IMR-90 (cell line): ENCODE data around the gene CXCL3. TPM values are rescaled to one million over a fixed set of nuclear protein-coding genes. Genes with fewer than 3 reads are reported as not detected.

ENCODE experiments used
- ATAC-seq: fragments of 200-7000 bp; cut with Tn5 transposase; 2 replicates; pipeline ENCODE4 v1.9.1; 2020; ENCODE audit warnings: low read depth, mild to moderate bottlenecking, moderate library complexity
- BruUV-seq: library from RNA; stranded (reverse); fragments of 400-500 nt; replicated peaks from 2 replicates; lab custom pipeline; 2021; lab: Mats Ljungman, UMichigan
- CTCF ChIA-PET: fragments of 300-600 bp; formaldehyde crosslinking; extraction: SDS; loops from one replicate; lab custom pipeline; 2021; ENCODE audit warnings: antibody characterized with exemption; lab: Yijun Ruan, JAX
- POLR2A ChIA-PET: fragments of 300-600 bp; sonication (Branson Sonifier 250); formaldehyde crosslinking; loops from one replicate; lab custom pipeline; 2022; ENCODE audit warnings: antibody characterized with exemption; ENCODE audit not compliant: unreplicated experiment; lab: Charles Lee
- DNase-seq: peaks from one replicate; pipeline ENCODE4 v3.0.0; 2013
- H2AFZ ChIP-seq: replicated peaks from 2 replicates; pipeline ENCODE3; 2013; ENCODE audit warnings: low read length, mild to moderate bottlenecking; ENCODE audit not compliant: poor library complexity
- H2AK5ac ChIP-seq: 2 replicates; pipeline ENCODE4 v1.6.1; 2013; ENCODE audit warnings: low read depth, low read length, inconsistent platforms
- H2AK9ac ChIP-seq: replicated peaks from 2 replicates; pipeline ENCODE3; 2013; ENCODE audit warnings: mild to moderate bottlenecking, low read depth, low read length, moderate library complexity; ENCODE audit not compliant: poor library complexity
- H2BK120ac ChIP-seq: 2 replicates; pipeline ENCODE4 v1.6.1; 2013; ENCODE audit warnings: low read depth, low read length, inconsistent platforms
- H2BK15ac ChIP-seq: 3 replicates; pipeline ENCODE4 v1.6.1; 2013; ENCODE audit warnings: low read depth, low read length, inconsistent platforms
- H2BK20ac ChIP-seq: 2 replicates; pipeline ENCODE4 v1.6.1; 2013; ENCODE audit warnings: low read depth, mild to moderate bottlenecking, inconsistent platforms, low read length, moderate library complexity
- H2BK5ac ChIP-seq: 2 replicates; pipeline ENCODE4 v1.6.1; 2013; ENCODE audit warnings: mild to moderate bottlenecking, low read depth, low read length, inconsistent platforms; ENCODE audit not compliant: poor library complexity, severe bottlenecking
- H3K14ac ChIP-seq: replicated peaks from 2 replicates; pipeline ENCODE4 v1.6.1; 2013; ENCODE audit warnings: low read depth, low read length, inconsistent platforms
- H3K18ac ChIP-seq: 2 replicates; pipeline ENCODE4 v1.6.1; 2013; ENCODE audit warnings: low read depth, low read length, control low read depth
- H3K23ac ChIP-seq: 2 replicates; pipeline ENCODE4 v1.6.1; 2013; ENCODE audit warnings: low read depth, low read length, inconsistent platforms
- H3K27ac ChIP-seq: 2 replicates; pipeline ENCODE4 v1.5.1; 2013; ENCODE audit warnings: mild to moderate bottlenecking, control low read depth, low read length; ENCODE audit not compliant: insufficient read depth
- H3K27me3 ChIP-seq: 2 replicates; pipeline ENCODE4 v1.6.1; 2013; ENCODE audit warnings: low read length; ENCODE audit not compliant: control insufficient read depth, insufficient read depth
- H3K36me3 ChIP-seq: 2 replicates; pipeline ENCODE4 v1.6.1; 2013; ENCODE audit warnings: low read length, mixed read lengths; ENCODE audit not compliant: control insufficient read depth, insufficient read depth
- H3K4ac ChIP-seq: 2 replicates; pipeline ENCODE4 v1.6.1; 2013; ENCODE audit warnings: low read depth, low read length, inconsistent platforms
- H3K4me1 ChIP-seq: 2 replicates; pipeline ENCODE4 v1.6.1; 2013; ENCODE audit warnings: low read length, mixed read lengths; ENCODE audit not compliant: control insufficient read depth, insufficient read depth
- H3K4me2 ChIP-seq: 2 replicates; pipeline ENCODE4 v1.6.1; 2013; ENCODE audit warnings: low read depth, mild to moderate bottlenecking, control low read depth, low read length, moderate library complexity
- H3K4me3 ChIP-seq: 2 replicates; pipeline ENCODE4 v1.5.1; 2013; ENCODE audit warnings: low read depth, mild to moderate bottlenecking, control low read depth, low read length, moderate library complexity; ENCODE audit not compliant: insufficient read depth
- H3K56ac ChIP-seq: 2 replicates; pipeline ENCODE4 v1.6.1; 2013; ENCODE audit warnings: low read length, inconsistent platforms; ENCODE audit not compliant: insufficient read depth; ENCODE audit errors: extremely low read depth
- H3K79me1 ChIP-seq, 2 experiments: 2 replicates each; pipeline ENCODE4 v1.6.1; 2013; ENCODE audit warnings: low read length in 2 of 2, inconsistent platforms in 1 of 2, low read depth in 1 of 2
- H3K9ac ChIP-seq: 2 replicates; pipeline ENCODE4 v1.6.1; 2013; ENCODE audit warnings: low read depth, low read length, control low read depth
- H3K9me1 ChIP-seq: 2 replicates; pipeline ENCODE4 v1.6.1; 2013; ENCODE audit warnings: low read length, inconsistent platforms; ENCODE audit not compliant: insufficient read depth
- H3K9me3 ChIP-seq: 2 replicates; pipeline ENCODE4 v1.6.1; 2013; ENCODE audit warnings: low read length; ENCODE audit not compliant: control insufficient read depth, insufficient read depth
- H4K20me1 ChIP-seq: 2 replicates; pipeline ENCODE4 v1.6.1; 2013; ENCODE audit warnings: low read length, inconsistent platforms; ENCODE audit not compliant: insufficient read depth
- H4K5ac ChIP-seq: 2 replicates; pipeline ENCODE4 v1.6.1; 2013; ENCODE audit warnings: mild to moderate bottlenecking, low read depth, low read length, control low read depth
- H4K8ac ChIP-seq, 2 experiments: 2 replicates each; pipeline ENCODE4 v1.6.1; 2013; ENCODE audit warnings: low read depth in 2 of 2, low read length in 2 of 2, control low read depth in 1 of 2, inconsistent platforms in 1 of 2
- H4K91ac ChIP-seq: 2 replicates; pipeline ENCODE4 v1.6.1; 2013; ENCODE audit warnings: low read depth, low read length, inconsistent platforms; ENCODE audit not compliant: insufficient read depth
- BHLHE40 ChIP-seq: fragments of 150-350 bp; IDR thresholded peaks from 2 replicates; pipeline ENCODE4 v1.6.1; 2016; ENCODE audit warnings: mild to moderate bottlenecking, low read depth, low read length
- CEBPB ChIP-seq: IDR thresholded peaks from 2 replicates; pipeline ENCODE4 v1.6.1; 2012; ENCODE audit warnings: low read depth, low read length, improper control_type of control experiment
- CHD1 ChIP-seq: IDR thresholded peaks from 2 replicates; pipeline ENCODE4 v1.6.1; 2012; ENCODE audit warnings: low read depth, low read length, improper control_type of control experiment
- MAFK ChIP-seq: IDR thresholded peaks from 2 replicates; pipeline ENCODE4 v1.6.1; 2012; ENCODE audit warnings: low read depth, low read length, improper control_type of control experiment
- MAZ ChIP-seq: IDR thresholded peaks from 2 replicates; pipeline ENCODE4 v1.6.1; 2012; ENCODE audit warnings: low read depth, mild to moderate bottlenecking, low read length, improper control_type of control experiment, moderate library complexity, borderline replicate concordance
- MXI1 ChIP-seq: IDR thresholded peaks from 2 replicates; pipeline ENCODE4 v1.6.1; 2012; ENCODE audit warnings: low read depth, mild to moderate bottlenecking, low read length, moderate library complexity, borderline replicate concordance
- NFE2L2 ChIP-seq: fragments of 150-350 bp; IDR thresholded peaks from 2 replicates; pipeline ENCODE4 v1.6.1; 2016; ENCODE audit warnings: low read depth, mild to moderate bottlenecking, low read length
- POLR2A ChIP-seq: IDR thresholded peaks from 2 replicates; pipeline ENCODE4 v1.6.1; 2012; ENCODE audit warnings: mild to moderate bottlenecking, low read depth, low read length
- RFX5 ChIP-seq: IDR thresholded peaks from 2 replicates; pipeline ENCODE4 v1.8.0; 2012; ENCODE audit warnings: low read depth, mild to moderate bottlenecking, low read length, moderate library complexity
- SMC3 ChIP-seq: fragments of 150-350 bp; IDR thresholded peaks from 2 replicates; pipeline ENCODE4 v1.6.1; 2016; ENCODE audit warnings: low read depth, mild to moderate bottlenecking, antibody characterized with exemption, low read length, moderate library complexity
- dilution Hi-C: fragments of 300-500 bp; cut with HindIII; formaldehyde crosslinking; loops from one replicate; pipeline ENCODE4 v1.14.3; 2018; ENCODE audit warnings: low sequenced_read_pairs; ENCODE audit not compliant: unreplicated experiment
- in situ Hi-C: fragments of 300-500 bp; cut with MboI; formaldehyde crosslinking; loops from 3 replicates; pipeline ENCODE4 v1.14.3; 2019; ENCODE audit warnings: low sequenced_read_pairs, inconsistent platforms, mixed read lengths
- intact Hi-C: fragments of 100-400 bp; cut with micrococcal nuclease; formaldehyde crosslinking; loops from 2 replicates; pipeline ENCODE4 v1.10.0; 2022
- polyA plus RNA-seq, 3 experiments: library from polyadenylated mRNA; depleted of rRNA; stranded (reverse); fragments of >200 nt; gene quantifications; 2 replicates each; pipeline ENCODE4 v1.2.3, GENCODE V29; 2012; ENCODE audit warnings: low replicate concordance in 1 of 3
- total RNA-seq: library from RNA; depleted of rRNA; stranded (reverse); fragments of >200 nt; gene quantifications from 2 replicates; pipeline ENCODE4 v1.2.3, GENCODE V29; 2012
- TF ChIP-seq, protein P1 (sequence below): conservative IDR thresholded peaks from 2 replicates; pipeline ENCODE4 v1.5.1; 2012; ENCODE audit warnings: mild to moderate bottlenecking, low read depth, low read length, improper control_type of control experiment
- TF ChIP-seq, protein P2 (sequence below): fragments of 150-350 bp; IDR thresholded peaks from 2 replicates; pipeline ENCODE4 v1.6.1; 2017; ENCODE audit warnings: mild to moderate bottlenecking, antibody characterized with exemption, low read length, low read depth

The CXCL3 gene
- total and polyA plus RNA-seq, 2 of the 4 experiments (the other 2 are of a cell fraction) = 0.18 to 0.74 TPM

DNA sequence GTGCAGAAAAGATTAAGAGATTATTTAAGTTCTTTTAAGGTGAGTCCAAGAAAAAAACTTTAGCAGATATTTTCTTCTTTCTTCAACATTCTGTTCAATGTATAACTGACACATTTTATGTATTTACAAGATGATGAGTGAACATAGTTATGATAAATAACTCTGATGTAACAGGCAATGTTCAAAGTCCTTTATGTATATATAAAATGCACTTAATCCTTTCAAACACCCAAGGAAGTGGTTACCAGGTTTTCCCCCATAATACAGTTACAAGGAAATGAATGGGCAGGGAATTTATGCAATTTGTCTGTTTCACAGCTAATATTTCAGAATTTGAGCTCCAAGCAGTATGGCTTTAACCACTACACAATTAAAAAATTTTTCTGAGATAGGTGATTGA is 8.2 kb downstream of the CXCL3 start:
- H3K9ac ChIP-seq = no peak overlapping the region
- no peak overlapping the region for H2BK20ac ChIP-seq
- 0 out of 2 replicates have a peak, but pooled peaks cover 2% of the 10 kb centered on the region for H3K9me1 ChIP-seq
- dilution Hi-C loops (no loop called here), intact Hi-C loops (loop anchor here (10.0 kb wide), 3 partner anchors 105 to 455 kb away; partner anchors contain the start of gene CXCL1), in situ Hi-C loops (loop anchor here (10.0 kb wide), 1 partner anchor 365 kb away; no protein-coding TSS in a partner anchor)
- ATAC-seq = no peak
- H3K4me1 ChIP-seq = no peaks in the 10 kb centered on the region
- H4K20me1 ChIP-seq = no peaks in the 10 kb centered on the region
- H3K56ac ChIP-seq = no peak overlapping the region
- no peak overlapping the region for H2BK5ac ChIP-seq
- no peak overlapping the region for H3K27ac ChIP-seq
- no peak overlapping the region for H2AK5ac ChIP-seq
- H3K27me3 ChIP-seq = no peaks in the 10 kb centered on the region
- H3K9me3 ChIP-seq = no peaks in the 10 kb centered on the region
- no peak overlapping the region for H3K4me3 ChIP-seq
- H3K36me3 ChIP-seq = no peaks in the 10 kb centered on the region
- no peak overlapping the region for H2AFZ ChIP-seq
- no peak overlapping the region for H2BK120ac ChIP-seq
- TF ChIP-seq, protein P1, sequence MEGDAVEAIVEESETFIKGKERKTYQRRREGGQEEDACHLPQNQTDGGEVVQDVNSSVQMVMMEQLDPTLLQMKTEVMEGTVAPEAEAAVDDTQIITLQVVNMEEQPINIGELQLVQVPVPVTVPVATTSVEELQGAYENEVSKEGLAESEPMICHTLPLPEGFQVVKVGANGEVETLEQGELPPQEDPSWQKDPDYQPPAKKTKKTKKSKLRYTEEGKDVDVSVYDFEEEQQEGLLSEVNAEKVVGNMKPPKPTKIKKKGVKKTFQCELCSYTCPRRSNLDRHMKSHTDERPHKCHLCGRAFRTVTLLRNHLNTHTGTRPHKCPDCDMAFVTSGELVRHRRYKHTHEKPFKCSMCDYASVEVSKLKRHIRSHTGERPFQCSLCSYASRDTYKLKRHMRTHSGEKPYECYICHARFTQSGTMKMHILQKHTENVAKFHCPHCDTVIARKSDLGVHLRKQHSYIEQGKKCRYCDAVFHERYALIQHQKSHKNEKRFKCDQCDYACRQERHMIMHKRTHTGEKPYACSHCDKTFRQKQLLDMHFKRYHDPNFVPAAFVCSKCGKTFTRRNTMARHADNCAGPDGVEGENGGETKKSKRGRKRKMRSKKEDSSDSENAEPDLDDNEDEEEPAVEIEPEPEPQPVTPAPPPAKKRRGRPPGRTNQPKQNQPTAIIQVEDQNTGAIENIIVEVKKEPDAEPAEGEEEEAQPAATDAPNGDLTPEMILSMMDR = no peak
- TF ChIP-seq MAFK (no peak), CHD1 (no peak), BHLHE40 (no peak), CEBPB (no peak), MAZ (no peak), SMC3 (no peak), RFX5 (no peak), POLR2A (no peak), MXI1 (no peak), NFE2L2 (no peak)
- TF ChIP-seq, protein P2, sequence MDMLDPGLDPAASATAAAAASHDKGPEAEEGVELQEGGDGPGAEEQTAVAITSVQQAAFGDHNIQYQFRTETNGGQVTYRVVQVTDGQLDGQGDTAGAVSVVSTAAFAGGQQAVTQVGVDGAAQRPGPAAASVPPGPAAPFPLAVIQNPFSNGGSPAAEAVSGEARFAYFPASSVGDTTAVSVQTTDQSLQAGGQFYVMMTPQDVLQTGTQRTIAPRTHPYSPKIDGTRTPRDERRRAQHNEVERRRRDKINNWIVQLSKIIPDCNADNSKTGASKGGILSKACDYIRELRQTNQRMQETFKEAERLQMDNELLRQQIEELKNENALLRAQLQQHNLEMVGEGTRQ = no peak
- no TSS peak for BruUV-seq
- no peak overlapping the region for H3K4ac ChIP-seq
- H3K14ac ChIP-seq = no peak overlapping the region
- H4K5ac ChIP-seq = no peak overlapping the region
- POLR2A ChIA-PET = interaction anchor here (0.6 kb wide), 1 partner anchor 333 kb away, joined by 3 read pairs; no protein-coding TSS in a partner anchor
- no peak overlapping the region for H2BK15ac ChIP-seq
- H4K91ac ChIP-seq = no peak overlapping the region
- no peak overlapping the region for H3K18ac ChIP-seq
- no peak overlapping the region for H2AK9ac ChIP-seq
- H3K4me2 ChIP-seq = no peak overlapping the region
- CTCF ChIA-PET = no interaction called here
- H3K23ac ChIP-seq = no peak overlapping the region
- DNase-seq = no peak
- no peaks in the 10 kb centered on the region for H3K79me1 ChIP-seq
- no peak overlapping the region for H4K8ac ChIP-seq
